ENCODE measurements around the gene WARS2.

Gene WARS2

DNA sequence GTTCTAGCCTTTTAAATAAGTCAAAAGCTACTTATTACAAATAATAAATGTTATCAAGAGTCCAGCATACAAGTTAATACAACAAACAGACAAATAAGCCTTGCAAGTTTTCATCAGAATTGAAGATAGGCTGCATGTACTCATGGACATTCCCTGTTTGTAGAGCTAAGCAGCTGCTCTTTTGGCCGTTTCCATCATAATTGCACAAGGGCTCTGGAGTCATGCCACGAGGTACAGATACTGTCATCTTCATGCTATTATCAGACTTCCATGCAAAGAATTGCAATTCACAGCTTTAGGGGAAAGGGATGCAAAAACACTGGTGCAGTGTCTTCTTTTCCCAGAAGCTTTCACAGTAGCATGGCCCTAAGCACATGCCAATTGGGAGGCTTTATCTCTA, 99.5 kb downstream of the WARS2 start:
- Histone ChIP-seq H3K4me1 (peaks cover 0 to under 1% (median 0%) of the 10 kb centered on the region in 10 experiments; a peak in 2 of 20 replicates), H3K9me3 (replicated peaks in 1 of 11) (no peaks in the 10 kb centered on the region), H3K27ac (no peak overlapping the region), H3K36me3 (peaks cover 0 to 26% (median 6%) of the 10 kb centered on the region in 11 experiments; a peak in 10 of 22 replicates), H3K9ac (no peak overlapping the region), H3K4me3 (no peak overlapping the region), H3K4me2 (no peak overlapping the region), H3K27me3 (no peaks in the 10 kb centered on the region), H4K20me1 (no peaks in the 10 kb centered on the region)
- no peak for TF ChIP-seq Cebpa-rat (IDR thresholded peaks at IDR 0.05)

DNA sequence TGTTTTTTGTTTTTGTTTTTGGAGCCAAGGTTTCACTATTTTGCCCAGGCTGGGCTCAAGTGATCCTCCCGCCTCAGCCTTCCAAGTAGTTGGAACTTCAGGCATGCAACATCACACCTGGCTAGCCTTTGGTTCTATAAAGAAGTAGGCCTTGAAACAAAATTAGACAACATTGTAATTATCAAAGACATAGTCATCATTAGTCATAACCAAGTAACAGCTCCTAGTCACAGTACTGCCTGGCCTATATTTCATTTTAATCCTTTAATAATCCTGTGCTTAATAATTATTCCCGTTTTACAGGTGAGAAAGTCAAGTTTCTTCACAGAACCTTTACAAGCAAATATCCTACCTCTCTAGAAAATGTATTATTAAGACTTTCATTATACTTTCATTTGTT, 100.0 kb downstream of the WARS2 start:
- Histone ChIP-seq H3K4me3 (no peak overlapping the region), H3K9ac (no peak overlapping the region), H3K4me2 (no peak overlapping the region), H3K36me3 (peaks cover 0 to 26% (median 7%) of the 10 kb centered on the region in 11 experiments; a peak in 10 of 22 replicates), H3K9me3 (replicated peaks in 1 of 11) (no peaks in the 10 kb centered on the region), H3K4me1 (no peaks in the 10 kb centered on the region), H4K20me1 (no peaks in the 10 kb centered on the region), H3K27ac (no peak overlapping the region), H3K27me3 (no peaks in the 10 kb centered on the region)
- TF ChIP-seq Cebpa-rat (IDR thresholded peaks at IDR 0.05), result no peak

DNA sequence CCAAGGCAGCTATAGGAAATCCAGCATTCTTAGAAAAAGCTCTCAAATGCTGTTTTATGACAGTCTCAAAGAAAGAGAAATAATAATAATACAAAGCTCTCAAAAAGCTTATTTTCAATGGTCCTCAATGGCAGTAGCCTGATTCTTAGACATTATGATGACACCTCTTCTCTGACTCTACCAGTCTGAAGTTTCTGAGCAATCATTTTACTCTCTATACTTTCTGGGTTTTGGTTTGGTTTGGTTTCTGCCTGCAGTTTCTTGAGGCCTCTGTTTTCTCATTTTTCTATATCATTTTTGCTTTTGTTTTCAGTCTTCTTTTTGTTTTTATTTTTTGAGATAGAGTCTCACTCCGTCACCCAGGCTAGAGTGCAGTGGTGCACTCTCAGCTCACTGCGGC, 102.1 kb downstream of the WARS2 start:
- Histone ChIP-seq H3K36me3 (peaks cover 0 to 16% (median 3%) of the 10 kb centered on the region in 11 experiments; a peak in 8 of 22 replicates), H4K20me1 (no peaks in the 10 kb centered on the region), H3K9me3 (replicated peaks in 1 of 11) (no peaks in the 10 kb centered on the region), H3K4me2 (no peak overlapping the region), H3K27me3 (no peaks in the 10 kb centered on the region), H3K4me1 (no peaks in the 10 kb centered on the region), H3K9ac (no peak overlapping the region), H3K27ac (no peak overlapping the region), H3K4me3 (no peak overlapping the region)
- TF ChIP-seq Cebpa-rat (IDR thresholded peaks at IDR 0.05), result no peak

DNA sequence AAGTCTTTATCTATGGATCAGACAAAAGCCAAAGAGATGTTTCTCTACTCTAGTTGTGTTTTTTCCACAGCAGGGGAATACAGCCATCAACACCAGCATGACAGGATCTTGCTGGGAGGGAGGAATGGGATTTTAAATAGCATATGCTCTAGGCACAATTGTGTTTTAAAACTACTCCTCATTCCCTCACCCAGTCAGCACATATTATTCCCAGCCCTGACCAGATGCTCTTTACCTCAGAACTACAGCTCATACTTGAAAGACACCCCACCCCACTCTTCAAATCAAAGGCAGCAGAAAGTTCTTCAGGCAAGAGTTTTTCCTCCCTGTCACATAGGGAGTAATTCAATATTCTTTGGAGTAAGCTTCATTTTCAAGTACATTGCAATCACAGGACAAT, 106.1 kb downstream of the WARS2 start:
- H3K4me3 ChIP-seq, result no peak overlapping the region
- H3K9me3 ChIP-seq (replicated peaks in 1 of 11), result peaks cover 0 to 7% (median 0%) of the 10 kb centered on the region in 11 experiments; a peak in 4 of 22 replicates
- no peaks in the 10 kb centered on the region for H4K20me1 ChIP-seq
- H3K9ac ChIP-seq, result no peak overlapping the region
- no peak for TF ChIP-seq Cebpa-rat (IDR thresholded peaks at IDR 0.05)
- no peak overlapping the region for H3K4me2 ChIP-seq
- no peaks in the 10 kb centered on the region for H3K27me3 ChIP-seq
- no peaks in the 10 kb centered on the region for H3K4me1 ChIP-seq
- peaks cover 8 to 33% (median 13%) of the 10 kb centered on the region in 11 experiments; a peak in 14 of 22 replicates for H3K36me3 ChIP-seq
- no peak overlapping the region for H3K27ac ChIP-seq

DNA sequence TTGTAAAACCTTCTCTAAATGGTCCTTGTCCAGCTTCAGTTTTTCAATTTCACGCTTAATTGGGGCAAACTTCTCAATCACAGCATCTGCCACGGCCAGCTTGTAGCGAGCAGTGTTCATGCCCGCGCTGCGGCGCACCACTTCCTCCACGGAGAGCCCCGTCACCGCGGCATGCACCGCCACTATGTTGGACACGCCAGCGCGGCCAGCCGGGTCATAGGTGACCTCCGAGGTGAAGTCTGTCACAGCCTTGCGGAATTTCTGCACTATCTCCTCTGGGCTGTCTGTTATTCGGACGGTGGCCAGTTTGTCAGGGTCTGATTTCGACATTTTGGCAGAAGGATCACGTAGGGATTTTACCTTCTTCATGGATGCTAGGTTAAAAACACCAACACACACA, 107.5 kb downstream of the WARS2 start:
- no peaks in the 10 kb centered on the region for H3K4me1 ChIP-seq
- no peak overlapping the region for H3K9ac ChIP-seq
- H3K36me3 ChIP-seq, result peaks cover 8 to 33% (median 13%) of the 10 kb centered on the region in 11 experiments; a peak in 14 of 22 replicates
- H3K9me3 ChIP-seq (replicated peaks in 1 of 11), result peaks cover 0 to 7% (median 0%) of the 10 kb centered on the region in 11 experiments; a peak in 4 of 22 replicates
- H4K20me1 ChIP-seq, result no peaks in the 10 kb centered on the region
- H3K27ac ChIP-seq, result no peak overlapping the region
- H3K4me3 ChIP-seq, result no peak overlapping the region
- no peak for TF ChIP-seq Cebpa-rat (IDR thresholded peaks at IDR 0.05)
- no peaks in the 10 kb centered on the region for H3K27me3 ChIP-seq
- no peak overlapping the region for H3K4me2 ChIP-seq

DNA sequence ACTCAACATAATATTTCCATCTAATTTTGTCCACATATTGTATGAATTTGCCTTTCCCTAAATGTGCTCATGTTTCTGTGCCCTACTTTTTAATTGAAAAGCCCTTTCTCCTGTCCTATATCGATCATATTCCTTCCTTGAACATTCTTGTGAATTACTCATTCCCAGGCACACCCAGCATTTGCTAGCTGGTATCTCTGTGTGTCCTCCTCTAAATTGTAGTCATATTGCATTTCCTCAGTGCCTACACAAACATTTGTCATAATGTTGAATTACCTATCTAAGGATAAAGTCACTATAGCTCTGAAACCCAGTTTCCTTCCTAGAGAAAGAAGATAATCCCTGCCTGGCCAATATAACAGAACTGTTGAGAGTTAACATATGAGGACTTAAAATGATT, 112.7 kb downstream of the WARS2 start:
- Histone ChIP-seq H3K27me3 (no peaks in the 10 kb centered on the region), H3K4me2 (no peak overlapping the region), H3K27ac (no peak overlapping the region), H3K4me3 (no peak overlapping the region), H3K36me3 (peaks cover 1 to 27% (median 7%) of the 10 kb centered on the region in 11 experiments; a peak in 11 of 22 replicates), H3K9me3 (replicated peaks in 1 of 11) (peaks cover 0 to 7% (median 0%) of the 10 kb centered on the region in 11 experiments; a peak in 3 of 22 replicates), H3K4me1 (no peaks in the 10 kb centered on the region), H3K9ac (no peak overlapping the region), H4K20me1 (no peaks in the 10 kb centered on the region)
- TF ChIP-seq Cebpa-rat (IDR thresholded peaks at IDR 0.05), result no peak

DNA sequence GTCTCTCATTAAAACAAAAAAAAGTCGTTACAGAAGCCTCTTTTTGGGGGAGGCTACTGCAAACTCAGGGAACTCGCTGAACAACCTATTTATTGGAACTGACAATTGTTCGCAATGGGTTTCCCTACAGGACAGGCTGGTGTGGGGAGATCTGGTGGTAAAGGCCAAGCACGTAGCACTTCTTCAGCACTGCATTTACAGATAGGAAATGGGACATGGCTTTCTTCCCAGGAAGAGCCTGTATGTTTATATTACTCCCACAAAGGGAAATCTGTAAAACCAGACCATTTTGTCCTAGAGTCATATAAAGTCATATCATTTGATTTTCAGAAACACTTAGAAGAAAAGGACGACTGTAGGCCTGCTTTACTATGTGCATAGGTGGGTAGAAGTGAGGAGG, 113.5 kb downstream of the WARS2 start:
- H3K27me3 ChIP-seq, result no peaks in the 10 kb centered on the region

DNA sequence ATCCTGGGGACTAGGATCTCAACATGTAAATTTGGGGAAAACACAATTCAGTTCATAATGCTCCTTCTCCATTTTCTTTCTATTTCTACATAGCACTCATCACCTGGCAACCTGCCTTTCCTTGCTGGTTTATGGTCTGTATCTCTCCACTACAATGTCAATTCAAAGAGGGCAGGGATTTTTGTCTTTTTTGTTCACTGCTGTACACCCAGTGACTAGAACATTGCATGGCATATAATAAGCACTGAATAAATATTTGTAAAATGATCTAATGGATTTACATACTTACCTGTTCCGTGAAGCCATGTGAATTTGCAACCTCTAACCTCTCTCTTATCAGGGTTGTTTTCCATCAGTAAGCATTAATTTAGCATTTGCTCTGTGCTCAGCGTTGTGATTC, 124.9 kb downstream of the WARS2 start:
- no peaks in the 10 kb centered on the region for H3K36me3 ChIP-seq
- no peaks in the 10 kb centered on the region for H4K20me1 ChIP-seq
- no peaks in the 10 kb centered on the region for H3K27me3 ChIP-seq
- H3K9me3 ChIP-seq (replicated peaks in 1 of 11), result peaks cover 0 to 5% (median 0%) of the 10 kb centered on the region in 11 experiments; a peak in 3 of 22 replicates
- no peaks in the 10 kb centered on the region for H3K4me1 ChIP-seq
- TF ChIP-seq Cebpa-rat (IDR thresholded peaks at IDR 0.05), result no peak
- H3K27ac ChIP-seq, result no peak overlapping the region
- H3K9ac ChIP-seq, result no peak overlapping the region
- no peak overlapping the region for H3K4me3 ChIP-seq
- no peak overlapping the region for H3K4me2 ChIP-seq

More for the DNA sequence above, 113.5 kb downstream of the WARS2 start:
- Histone ChIP-seq H3K9me3 (replicated peaks in 1 of 11) (peaks cover 0 to 7% (median 0%) of the 10 kb centered on the region in 11 experiments; a peak in 2 of 22 replicates), H3K9ac (no peak overlapping the region), H3K4me1 (no peaks in the 10 kb centered on the region), H3K4me2 (no peak overlapping the region), H3K4me3 (no peak overlapping the region), H4K20me1 (no peaks in the 10 kb centered on the region), H3K36me3 (peaks cover 0 to 20% (median 5%) of the 10 kb centered on the region in 11 experiments; a peak in 3 of 22 replicates), H3K27ac (no peak overlapping the region)
- TF ChIP-seq Cebpa-rat (IDR thresholded peaks at IDR 0.05), result no peak

DNA sequence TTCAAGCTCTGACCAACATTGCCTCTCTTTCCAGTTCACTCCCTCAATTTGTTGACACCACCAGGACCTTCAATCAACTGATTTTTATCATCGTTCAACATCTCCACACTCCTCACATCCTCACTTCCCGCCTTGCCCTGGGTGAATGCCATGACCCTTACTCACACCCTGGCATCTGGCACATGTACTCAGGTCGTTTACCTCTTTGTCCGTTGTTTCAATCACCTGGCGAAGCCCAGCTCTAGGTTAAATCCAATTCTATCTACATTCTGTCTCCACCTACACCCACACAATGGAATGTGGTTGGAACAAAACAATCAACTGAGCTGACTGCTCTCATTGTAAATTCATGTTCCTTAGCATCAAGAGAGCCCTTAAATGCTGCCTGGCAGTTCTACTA, 128.1 kb downstream of the WARS2 start:
- H3K27ac ChIP-seq, result no peak overlapping the region
- H3K4me1 ChIP-seq, result no peaks in the 10 kb centered on the region
- peaks cover 9 to 12% (median 11%) of the 10 kb centered on the region in 11 experiments for H3K9me3 ChIP-seq (replicated peaks in 1 of 11)
- TF ChIP-seq Cebpa-rat (IDR thresholded peaks at IDR 0.05), result no peak
- no peak overlapping the region for H3K4me2 ChIP-seq
- no peaks in the 10 kb centered on the region for H3K27me3 ChIP-seq
- no peaks in the 10 kb centered on the region for H3K36me3 ChIP-seq
- H3K9ac ChIP-seq, result no peak overlapping the region
- no peaks in the 10 kb centered on the region for H4K20me1 ChIP-seq
- no peak overlapping the region for H3K4me3 ChIP-seq

DNA sequence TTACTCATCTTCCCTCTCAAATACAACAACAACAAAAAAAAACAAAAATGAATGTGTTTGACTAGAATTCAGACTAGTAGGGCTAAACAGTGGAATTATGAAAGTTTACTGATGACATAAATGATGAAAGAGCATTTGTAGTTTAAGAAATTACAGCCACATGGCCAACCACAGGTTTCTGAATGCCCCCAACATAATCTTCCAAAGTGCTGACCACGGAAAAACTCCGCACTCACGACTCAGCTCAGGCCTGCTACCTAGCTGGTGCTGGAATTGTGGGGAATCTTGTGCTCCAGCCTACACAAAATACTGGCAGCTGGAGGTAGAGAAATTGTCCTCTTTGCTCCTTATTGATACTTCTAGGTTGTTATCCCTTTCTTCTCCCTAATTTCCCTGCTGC, 128.7 kb downstream of the WARS2 start:
- H4K20me1 ChIP-seq, result no peaks in the 10 kb centered on the region
- 0 out of 22 replicates have a peak, but pooled peaks cover 0 to 3% (median 0%) of the 10 kb centered on the region in 11 experiments for H3K36me3 ChIP-seq
- H3K27ac ChIP-seq, result no peak overlapping the region
- H3K9me3 ChIP-seq (replicated peaks in 1 of 11), result peaks cover 16 to 19% (median 18%) of the 10 kb centered on the region in 11 experiments
- no peak overlapping the region for H3K4me3 ChIP-seq
- no peak for TF ChIP-seq Cebpa-rat (IDR thresholded peaks at IDR 0.05)
- H3K9ac ChIP-seq, result no peak overlapping the region
- no peaks in the 10 kb centered on the region for H3K27me3 ChIP-seq
- no peaks in the 10 kb centered on the region for H3K4me1 ChIP-seq
- H3K4me2 ChIP-seq, result no peak overlapping the region

All from BLaER1 treated with 17β-estradiol and CSF1 and Interleukin-3, amounts not matched to agents 10 nM and 100 nM (cell line).